ENCODE measurements around the gene LMF2.
A peak's percentile ranks its signal among the peaks of the same experiment; 100 is the strongest.

- peak; percentile 82 for TF ChIP-seq CTCF (IDR thresholded peaks at IDR 0.05)
- no peak for TF ChIP-seq POLR2AphosphoS5 (IDR thresholded peaks at IDR 0.05; ENCODE audit: low read depth, low read length)
- TF ChIP-seq, protein P1, sequence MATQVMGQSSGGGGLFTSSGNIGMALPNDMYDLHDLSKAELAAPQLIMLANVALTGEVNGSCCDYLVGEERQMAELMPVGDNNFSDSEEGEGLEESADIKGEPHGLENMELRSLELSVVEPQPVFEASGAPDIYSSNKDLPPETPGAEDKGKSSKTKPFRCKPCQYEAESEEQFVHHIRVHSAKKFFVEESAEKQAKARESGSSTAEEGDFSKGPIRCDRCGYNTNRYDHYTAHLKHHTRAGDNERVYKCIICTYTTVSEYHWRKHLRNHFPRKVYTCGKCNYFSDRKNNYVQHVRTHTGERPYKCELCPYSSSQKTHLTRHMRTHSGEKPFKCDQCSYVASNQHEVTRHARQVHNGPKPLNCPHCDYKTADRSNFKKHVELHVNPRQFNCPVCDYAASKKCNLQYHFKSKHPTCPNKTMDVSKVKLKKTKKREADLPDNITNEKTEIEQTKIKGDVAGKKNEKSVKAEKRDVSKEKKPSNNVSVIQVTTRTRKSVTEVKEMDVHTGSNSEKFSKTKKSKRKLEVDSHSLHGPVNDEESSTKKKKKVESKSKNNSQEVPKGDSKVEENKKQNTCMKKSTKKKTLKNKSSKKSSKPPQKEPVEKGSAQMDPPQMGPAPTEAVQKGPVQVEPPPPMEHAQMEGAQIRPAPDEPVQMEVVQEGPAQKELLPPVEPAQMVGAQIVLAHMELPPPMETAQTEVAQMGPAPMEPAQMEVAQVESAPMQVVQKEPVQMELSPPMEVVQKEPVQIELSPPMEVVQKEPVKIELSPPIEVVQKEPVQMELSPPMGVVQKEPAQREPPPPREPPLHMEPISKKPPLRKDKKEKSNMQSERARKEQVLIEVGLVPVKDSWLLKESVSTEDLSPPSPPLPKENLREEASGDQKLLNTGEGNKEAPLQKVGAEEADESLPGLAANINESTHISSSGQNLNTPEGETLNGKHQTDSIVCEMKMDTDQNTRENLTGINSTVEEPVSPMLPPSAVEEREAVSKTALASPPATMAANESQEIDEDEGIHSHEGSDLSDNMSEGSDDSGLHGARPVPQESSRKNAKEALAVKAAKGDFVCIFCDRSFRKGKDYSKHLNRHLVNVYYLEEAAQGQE (IDR thresholded peaks at IDR 0.05; ENCODE audit: insufficient read depth in 1 of 2, low read depth in 2 of 2, low read length in 1 of 2) = peak; percentile 76 to 84
Observed at GRCh38 chr22:50498322-50498890, 9.1 kb downstream of the LMF2 start.
